ENCODE data around the gene BEND5. TPM values are rescaled to one million over a fixed set of nuclear protein-coding genes. Genes with fewer than 3 reads are reported as not detected.

Gene BEND5
- total RNA-seq, 4 donors from 2014 or later = 4.1 to 13.9 (median 8.1) TPM

DNA sequence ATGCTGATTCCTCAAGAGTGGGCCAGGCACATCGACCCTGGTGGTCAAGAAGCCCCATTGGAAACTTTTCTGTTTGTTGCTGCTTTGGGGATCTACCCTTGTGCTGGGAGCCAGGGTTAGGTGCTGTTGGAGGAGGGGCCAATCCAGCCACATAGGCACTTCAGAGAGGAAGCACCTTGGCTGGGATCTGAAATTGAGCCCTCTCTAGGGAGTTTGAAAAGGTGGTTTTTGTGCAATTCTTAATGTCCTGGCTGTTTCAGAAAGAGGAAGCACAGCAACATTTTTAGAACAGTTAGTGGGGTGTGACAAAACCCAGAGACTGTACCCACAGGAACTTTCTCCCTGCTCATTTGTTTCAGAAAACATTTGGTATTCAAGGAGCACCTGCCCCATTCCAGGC lies 17.2 kb upstream of the BEND5 start:
- intact Hi-C loops (cut with DNase I; ENCODE audit: low total_unique reads) = no loop called here
- no peaks in the 10 kb centered on the region for H3K36me3 ChIP-seq
- H3K27me3 ChIP-seq = no peaks in the 10 kb centered on the region
- H3K4me1 ChIP-seq = no peaks in the 10 kb centered on the region
- TF ChIP-seq, protein P1, sequence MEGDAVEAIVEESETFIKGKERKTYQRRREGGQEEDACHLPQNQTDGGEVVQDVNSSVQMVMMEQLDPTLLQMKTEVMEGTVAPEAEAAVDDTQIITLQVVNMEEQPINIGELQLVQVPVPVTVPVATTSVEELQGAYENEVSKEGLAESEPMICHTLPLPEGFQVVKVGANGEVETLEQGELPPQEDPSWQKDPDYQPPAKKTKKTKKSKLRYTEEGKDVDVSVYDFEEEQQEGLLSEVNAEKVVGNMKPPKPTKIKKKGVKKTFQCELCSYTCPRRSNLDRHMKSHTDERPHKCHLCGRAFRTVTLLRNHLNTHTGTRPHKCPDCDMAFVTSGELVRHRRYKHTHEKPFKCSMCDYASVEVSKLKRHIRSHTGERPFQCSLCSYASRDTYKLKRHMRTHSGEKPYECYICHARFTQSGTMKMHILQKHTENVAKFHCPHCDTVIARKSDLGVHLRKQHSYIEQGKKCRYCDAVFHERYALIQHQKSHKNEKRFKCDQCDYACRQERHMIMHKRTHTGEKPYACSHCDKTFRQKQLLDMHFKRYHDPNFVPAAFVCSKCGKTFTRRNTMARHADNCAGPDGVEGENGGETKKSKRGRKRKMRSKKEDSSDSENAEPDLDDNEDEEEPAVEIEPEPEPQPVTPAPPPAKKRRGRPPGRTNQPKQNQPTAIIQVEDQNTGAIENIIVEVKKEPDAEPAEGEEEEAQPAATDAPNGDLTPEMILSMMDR (IDR thresholded peaks at IDR 0.05) = no peak
- no peak for TF ChIP-seq POLR2A (IDR thresholded peaks at IDR 0.05)
- H3K9me3 ChIP-seq = no peaks in the 10 kb centered on the region
- H3K27ac ChIP-seq = no peak overlapping the region
- no peak for DNase-seq
- no peak overlapping the region for H3K4me3 ChIP-seq

DNA sequence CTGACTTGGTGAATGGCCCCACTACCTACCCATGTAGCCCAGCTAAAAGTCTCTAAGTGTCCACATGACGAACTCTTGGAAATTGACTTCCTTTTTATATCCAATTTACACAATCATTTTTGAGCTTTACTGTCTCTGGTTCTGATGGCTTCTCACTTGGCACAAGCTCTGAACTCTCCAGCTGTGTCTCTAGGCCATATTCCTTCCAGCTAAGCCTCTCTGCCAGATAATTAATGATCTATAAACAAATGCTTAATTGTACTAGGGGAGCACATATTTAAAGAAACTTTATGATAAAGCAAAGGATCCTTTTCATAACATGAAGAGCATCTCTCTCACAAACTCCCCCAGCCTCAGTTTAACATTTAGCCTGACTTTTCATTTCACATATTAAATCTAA lies 16.3 kb upstream of the BEND5 start:
- Histone ChIP-seq H3K9me3 (no peaks in the 10 kb centered on the region), H3K36me3 (no peaks in the 10 kb centered on the region), H3K4me3 (no peak overlapping the region), H3K27me3 (no peaks in the 10 kb centered on the region), H3K4me1 (no peaks in the 10 kb centered on the region), H3K27ac (no peak overlapping the region)
- DNase-seq = no peak
- intact Hi-C loops (cut with DNase I; ENCODE audit: low total_unique reads) = no loop called here
- TF ChIP-seq POLR2A (IDR thresholded peaks at IDR 0.05) = no peak
- TF ChIP-seq, protein P1 (IDR thresholded peaks at IDR 0.05) = no peak

DNA sequence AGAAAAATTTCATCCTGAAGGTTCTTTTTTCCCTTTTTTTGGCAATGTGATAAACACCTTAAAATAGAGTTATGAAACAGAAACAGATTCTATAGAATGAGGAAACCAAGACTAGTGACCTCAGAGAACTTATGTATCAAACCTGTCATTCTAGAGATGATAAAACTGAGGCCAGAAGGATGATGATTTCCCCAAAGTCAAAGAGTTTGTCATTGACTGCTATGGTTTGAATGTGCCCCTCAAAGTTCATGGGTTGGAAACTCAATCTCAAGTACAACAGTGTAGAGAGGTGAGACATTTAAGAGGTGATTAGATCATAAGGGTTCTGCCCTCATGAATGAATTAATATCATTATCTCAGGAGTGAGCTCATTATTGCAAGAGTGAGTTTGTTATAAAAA lies 13.7 kb upstream of the BEND5 start:
- no peak for TF ChIP-seq POLR2A (IDR thresholded peaks at IDR 0.05)
- TF ChIP-seq, protein P1 (IDR thresholded peaks at IDR 0.05) = no peak
- H3K36me3 ChIP-seq = no peaks in the 10 kb centered on the region
- H3K27me3 ChIP-seq = no peaks in the 10 kb centered on the region
- no peaks in the 10 kb centered on the region for H3K4me1 ChIP-seq
- H3K4me3 ChIP-seq = no peak overlapping the region
- no peaks in the 10 kb centered on the region for H3K9me3 ChIP-seq
- intact Hi-C loops (cut with DNase I; ENCODE audit: low total_unique reads) = no loop called here
- no peak overlapping the region for H3K27ac ChIP-seq
- no peak for DNase-seq

DNA sequence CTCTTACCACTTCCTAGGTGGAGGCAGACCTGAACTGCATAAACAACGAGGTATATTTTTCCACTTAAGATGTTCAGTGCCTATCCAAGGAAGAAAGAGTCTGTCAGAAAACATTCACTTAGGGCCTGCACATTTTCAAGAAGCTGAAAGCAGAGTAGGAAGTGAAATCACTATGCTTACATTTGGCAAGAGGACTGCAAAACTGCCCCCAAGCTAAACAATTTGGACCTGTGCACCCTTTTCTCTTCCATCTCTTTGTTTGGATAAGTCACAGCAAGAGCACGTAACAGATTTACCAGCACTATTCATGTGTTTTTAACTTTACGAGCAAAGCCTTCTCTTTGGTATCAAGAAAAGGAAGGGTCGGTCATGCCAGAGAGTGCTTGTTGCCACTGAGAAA lies 13.2 kb upstream of the BEND5 start:
- Histone ChIP-seq H3K27me3 (no peaks in the 10 kb centered on the region), H3K9me3 (no peaks in the 10 kb centered on the region), H3K36me3 (no peaks in the 10 kb centered on the region), H3K27ac (no peak overlapping the region), H3K4me3 (no peak overlapping the region), H3K4me1 (no peaks in the 10 kb centered on the region)
- intact Hi-C loops (cut with DNase I; ENCODE audit: low total_unique reads) = no loop called here
- TF ChIP-seq, protein P1 (IDR thresholded peaks at IDR 0.05) = no peak
- TF ChIP-seq POLR2A (IDR thresholded peaks at IDR 0.05) = no peak
- DNase-seq = no peak

DNA sequence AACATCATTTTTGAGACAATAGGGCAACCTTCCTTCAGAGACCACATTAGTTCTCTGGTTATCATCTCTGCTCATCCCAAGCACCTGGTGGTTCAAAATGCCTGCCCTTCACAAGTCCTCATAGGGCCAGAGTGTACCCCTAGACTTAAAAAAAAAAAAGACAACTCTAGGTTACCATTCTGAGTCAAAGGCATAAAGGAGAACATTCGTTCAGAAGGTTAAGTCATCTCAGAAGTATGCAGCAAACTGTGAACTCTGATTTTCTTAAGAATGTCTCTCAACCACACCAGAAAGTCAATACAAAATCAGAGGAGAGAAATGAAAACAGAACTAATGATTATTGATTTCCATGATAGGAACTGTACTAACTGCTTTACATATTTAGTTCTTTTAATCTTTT lies 9.2 kb upstream of the BEND5 start:
- TF ChIP-seq POLR2A (IDR thresholded peaks at IDR 0.05) = no peak
- TF ChIP-seq, protein P1 (IDR thresholded peaks at IDR 0.05) = no peak
- Histone ChIP-seq H3K4me1 (no peaks in the 10 kb centered on the region), H3K9me3 (no peaks in the 10 kb centered on the region), H3K4me3 (no peak overlapping the region), H3K36me3 (no peaks in the 10 kb centered on the region), H3K27me3 (no peaks in the 10 kb centered on the region), H3K27ac (no peak overlapping the region)
- DNase-seq = no peak
- intact Hi-C loops (cut with DNase I; ENCODE audit: low total_unique reads) = no loop called here
